HG03575 (cell line): ENCODE results near the gene DLG2.

Experiments
- ATAC-seq: cut with Tn5 transposase; IDR thresholded peaks from one replicate; pipeline ENCODE4 v1.9.1; 2021; ENCODE audit not compliant: unreplicated experiment, insufficient number of reproducible peaks, low FRiP score; ENCODE audit errors: extremely low read depth

The DLG2 gene

GRCh38 chr11:83544846-83545245 lies 2082.3 kb downstream of the DLG2 start:
- no peak for ATAC-seq

GRCh38 chr11:83543706-83544439 lies 2083.3 kb downstream of the DLG2 start:
- ATAC-seq = no peak

GRCh38 chr11:83542861-83543260 lies 2084.3 kb downstream of the DLG2 start:
- ATAC-seq = no peak

GRCh38 chr11:83540728-83541127 lies 2086.4 kb downstream of the DLG2 start:
- ATAC-seq = no peak

GRCh38 chr11:83540112-83540675 lies 2086.9 kb downstream of the DLG2 start:
- no peak for ATAC-seq

GRCh38 chr11:83538286-83538685 lies 2088.9 kb downstream of the DLG2 start:
- ATAC-seq = no peak

- no peak for ATAC-seq
Observed at GRCh38 chr11:83537131-83537610, 2090.0 kb downstream of the DLG2 start.

GRCh38 chr11:83533166-83533565 lies 2094.0 kb downstream of the DLG2 start:
- no peak for ATAC-seq

GRCh38 chr11:83528877-83529276 lies 2098.3 kb downstream of the DLG2 start:
- no peak for ATAC-seq

GRCh38 chr11:83528225-83528624 lies 2098.9 kb downstream of the DLG2 start:
- ATAC-seq = no peak

- no peak for ATAC-seq
Observed at GRCh38 chr11:83523676-83524075, 2103.5 kb downstream of the DLG2 start.

- no peak for ATAC-seq
Observed at GRCh38 chr11:83522911-83523310, 2104.2 kb downstream of the DLG2 start.

GRCh38 chr11:83521647-83522596 lies 2105.2 kb downstream of the DLG2 start:
- ATAC-seq = no peak

GRCh38 chr11:83520849-83521248 lies 2106.3 kb downstream of the DLG2 start:
- no peak for ATAC-seq

- no peak for ATAC-seq
Observed at GRCh38 chr11:83511646-83512045, 2115.5 kb downstream of the DLG2 start.

- ATAC-seq = no peak
Observed at GRCh38 chr11:83510530-83511460, 2116.3 kb downstream of the DLG2 start.

GRCh38 chr11:83508804-83509203 lies 2118.3 kb downstream of the DLG2 start:
- ATAC-seq = no peak

- no peak for ATAC-seq
Observed at GRCh38 chr11:83502041-83502440, 2125.1 kb downstream of the DLG2 start.

GRCh38 chr11:83493917-83494316 lies 2133.2 kb downstream of the DLG2 start:
- ATAC-seq = no peak
